ENCODE measurements around the gene CYFIP2.

The CYFIP2 gene

GRCh38 chr5:157248821-157249470, 17.0 kb upstream of the CYFIP2 start:
- Mint-ChIP-seq H3K4me3 (no peak overlapping the region), H3K36me3 (ENCODE audit: low read depth) (no peaks in the 10 kb centered on the region), H3K9me3 (no peaks in the 10 kb centered on the region), H3K27me3 (ENCODE audit: low read depth, poor library complexity) (peaks cover 11% of the 10 kb centered on the region), H3K27ac (no peak overlapping the region), H3K4me1 (no peaks in the 10 kb centered on the region)
- TF ChIP-seq CTCF (IDR thresholded peaks at IDR 0.05) = no peak
- no peak for DNase-seq

GRCh38 chr5:157252711-157253465, 13.0 kb upstream of the CYFIP2 start:
- H3K27ac Mint-ChIP-seq = no peak overlapping the region
- no peak for TF ChIP-seq CTCF (IDR thresholded peaks at IDR 0.05)
- no peak for DNase-seq
- peaks cover 28% of the 10 kb centered on the region for H3K27me3 Mint-ChIP-seq (ENCODE audit: low read depth, poor library complexity)
- no peaks in the 10 kb centered on the region for H3K4me1 Mint-ChIP-seq
- no peaks in the 10 kb centered on the region for H3K36me3 Mint-ChIP-seq (ENCODE audit: low read depth)
- no peak overlapping the region for H3K4me3 Mint-ChIP-seq
- peaks cover 5% of the 10 kb centered on the region for H3K9me3 Mint-ChIP-seq

GRCh38 chr5:157253547-157253946, 12.4 kb upstream of the CYFIP2 start:
- DNase-seq = peak; percentile 67
- TF ChIP-seq CTCF (IDR thresholded peaks at IDR 0.05) = peak; percentile 88
- H3K36me3 Mint-ChIP-seq (ENCODE audit: low read depth) = no peaks in the 10 kb centered on the region

GRCh38 chr5:157258450-157258849, 7.5 kb upstream of the CYFIP2 start:
- Mint-ChIP-seq H3K36me3 (ENCODE audit: low read depth) (no peaks in the 10 kb centered on the region), H3K27me3 (ENCODE audit: low read depth, poor library complexity) (peaks cover 33% of the 10 kb centered on the region), H3K27ac (no peak overlapping the region), H3K9me3 (peaks cover 8% of the 10 kb centered on the region), H3K4me3 (no peak overlapping the region), H3K4me1 (no peaks in the 10 kb centered on the region)
- no peak for DNase-seq
- no peak for TF ChIP-seq CTCF (IDR thresholded peaks at IDR 0.05)

More at GRCh38 chr5:157253547-157253946, 12.4 kb upstream of the CYFIP2 start:
- Mint-ChIP-seq H3K27ac (no peak overlapping the region), H3K4me1 (no peaks in the 10 kb centered on the region), H3K9me3 (peaks cover 5% of the 10 kb centered on the region), H3K4me3 (no peak overlapping the region), H3K27me3 (ENCODE audit: low read depth, poor library complexity) (peaks cover 28% of the 10 kb centered on the region)

GRCh38 chr5:157259699-157260098, 6.2 kb upstream of the CYFIP2 start:
- no peak for TF ChIP-seq CTCF (IDR thresholded peaks at IDR 0.05)
- DNase-seq = no peak
- H3K4me1 Mint-ChIP-seq = no peaks in the 10 kb centered on the region
- no peak overlapping the region for H3K27ac Mint-ChIP-seq
- no peaks in the 10 kb centered on the region for H3K36me3 Mint-ChIP-seq (ENCODE audit: low read depth)
- peaks cover 8% of the 10 kb centered on the region for H3K9me3 Mint-ChIP-seq
- H3K4me3 Mint-ChIP-seq = no peak overlapping the region
- H3K27me3 Mint-ChIP-seq (ENCODE audit: low read depth, poor library complexity) = peaks cover 39% of the 10 kb centered on the region
